IMR-90 (cell line): ENCODE data around the gene KLRC3. TPM values are rescaled to one million over a fixed set of nuclear protein-coding genes. Genes with fewer than 3 reads are reported as not detected.
"Not testable (repeated sequence)": the region's sequence is repeated elsewhere in the genome, so short reads cannot be mapped to it uniquely, and the experiment has no call there.

Experiments
- ATAC-seq: fragments of 200-7000 bp; cut with Tn5 transposase; 2 replicates; pipeline ENCODE4 v1.9.1; 2020; ENCODE audit warnings: low read depth, mild to moderate bottlenecking, moderate library complexity
- BruUV-seq: library from RNA; stranded (reverse); fragments of 400-500 nt; replicated peaks from 2 replicates; lab custom pipeline; 2021; lab: Mats Ljungman, UMichigan
- CTCF ChIA-PET: fragments of 300-600 bp; formaldehyde crosslinking; extraction: SDS; loops from one replicate; lab custom pipeline; 2021; ENCODE audit warnings: antibody characterized with exemption; lab: Yijun Ruan, JAX
- POLR2A ChIA-PET: fragments of 300-600 bp; sonication (Branson Sonifier 250); formaldehyde crosslinking; loops from one replicate; lab custom pipeline; 2022; ENCODE audit warnings: antibody characterized with exemption; ENCODE audit not compliant: unreplicated experiment; lab: Charles Lee
- DNase-seq: peaks from one replicate; pipeline ENCODE4 v3.0.0; 2013
- H2AFZ ChIP-seq: replicated peaks from 2 replicates; pipeline ENCODE3; 2013; ENCODE audit warnings: low read length, mild to moderate bottlenecking; ENCODE audit not compliant: poor library complexity
- H2AK5ac ChIP-seq: 2 replicates; pipeline ENCODE4 v1.6.1; 2013; ENCODE audit warnings: low read depth, low read length, inconsistent platforms
- H2AK9ac ChIP-seq: replicated peaks from 2 replicates; pipeline ENCODE3; 2013; ENCODE audit warnings: mild to moderate bottlenecking, low read depth, low read length, moderate library complexity; ENCODE audit not compliant: poor library complexity
- H2BK120ac ChIP-seq: 2 replicates; pipeline ENCODE4 v1.6.1; 2013; ENCODE audit warnings: low read depth, low read length, inconsistent platforms
- H2BK15ac ChIP-seq: 3 replicates; pipeline ENCODE4 v1.6.1; 2013; ENCODE audit warnings: low read depth, low read length, inconsistent platforms
- H2BK20ac ChIP-seq: 2 replicates; pipeline ENCODE4 v1.6.1; 2013; ENCODE audit warnings: low read depth, mild to moderate bottlenecking, inconsistent platforms, low read length, moderate library complexity
- H2BK5ac ChIP-seq: 2 replicates; pipeline ENCODE4 v1.6.1; 2013; ENCODE audit warnings: mild to moderate bottlenecking, low read depth, low read length, inconsistent platforms; ENCODE audit not compliant: poor library complexity, severe bottlenecking
- H3K14ac ChIP-seq: replicated peaks from 2 replicates; pipeline ENCODE4 v1.6.1; 2013; ENCODE audit warnings: low read depth, low read length, inconsistent platforms
- H3K18ac ChIP-seq: 2 replicates; pipeline ENCODE4 v1.6.1; 2013; ENCODE audit warnings: low read depth, low read length, control low read depth
- H3K23ac ChIP-seq: 2 replicates; pipeline ENCODE4 v1.6.1; 2013; ENCODE audit warnings: low read depth, low read length, inconsistent platforms
- H3K27ac ChIP-seq: 2 replicates; pipeline ENCODE4 v1.5.1; 2013; ENCODE audit warnings: mild to moderate bottlenecking, control low read depth, low read length; ENCODE audit not compliant: insufficient read depth
- H3K27me3 ChIP-seq: 2 replicates; pipeline ENCODE4 v1.6.1; 2013; ENCODE audit warnings: low read length; ENCODE audit not compliant: control insufficient read depth, insufficient read depth
- H3K36me3 ChIP-seq: 2 replicates; pipeline ENCODE4 v1.6.1; 2013; ENCODE audit warnings: low read length, mixed read lengths; ENCODE audit not compliant: control insufficient read depth, insufficient read depth
- H3K4ac ChIP-seq: 2 replicates; pipeline ENCODE4 v1.6.1; 2013; ENCODE audit warnings: low read depth, low read length, inconsistent platforms
- H3K4me1 ChIP-seq: 2 replicates; pipeline ENCODE4 v1.6.1; 2013; ENCODE audit warnings: low read length, mixed read lengths; ENCODE audit not compliant: control insufficient read depth, insufficient read depth
- H3K4me2 ChIP-seq: 2 replicates; pipeline ENCODE4 v1.6.1; 2013; ENCODE audit warnings: low read depth, mild to moderate bottlenecking, control low read depth, low read length, moderate library complexity
- H3K4me3 ChIP-seq: 2 replicates; pipeline ENCODE4 v1.5.1; 2013; ENCODE audit warnings: low read depth, mild to moderate bottlenecking, control low read depth, low read length, moderate library complexity; ENCODE audit not compliant: insufficient read depth
- H3K56ac ChIP-seq: 2 replicates; pipeline ENCODE4 v1.6.1; 2013; ENCODE audit warnings: low read length, inconsistent platforms; ENCODE audit not compliant: insufficient read depth; ENCODE audit errors: extremely low read depth
- H3K79me1 ChIP-seq, 2 experiments: 2 replicates each; pipeline ENCODE4 v1.6.1; 2013; ENCODE audit warnings: low read length in 2 of 2, inconsistent platforms in 1 of 2, low read depth in 1 of 2
- H3K9ac ChIP-seq: 2 replicates; pipeline ENCODE4 v1.6.1; 2013; ENCODE audit warnings: low read depth, low read length, control low read depth
- H3K9me1 ChIP-seq: 2 replicates; pipeline ENCODE4 v1.6.1; 2013; ENCODE audit warnings: low read length, inconsistent platforms; ENCODE audit not compliant: insufficient read depth
- H3K9me3 ChIP-seq: 2 replicates; pipeline ENCODE4 v1.6.1; 2013; ENCODE audit warnings: low read length; ENCODE audit not compliant: control insufficient read depth, insufficient read depth
- H4K20me1 ChIP-seq: 2 replicates; pipeline ENCODE4 v1.6.1; 2013; ENCODE audit warnings: low read length, inconsistent platforms; ENCODE audit not compliant: insufficient read depth
- H4K5ac ChIP-seq: 2 replicates; pipeline ENCODE4 v1.6.1; 2013; ENCODE audit warnings: mild to moderate bottlenecking, low read depth, low read length, control low read depth
- H4K8ac ChIP-seq, 2 experiments: 2 replicates each; pipeline ENCODE4 v1.6.1; 2013; ENCODE audit warnings: low read depth in 2 of 2, low read length in 2 of 2, control low read depth in 1 of 2, inconsistent platforms in 1 of 2
- H4K91ac ChIP-seq: 2 replicates; pipeline ENCODE4 v1.6.1; 2013; ENCODE audit warnings: low read depth, low read length, inconsistent platforms; ENCODE audit not compliant: insufficient read depth
- WGBS, 2 experiments: methylation state at CpG; one replicate each; pipeline versions ENCODE4 v1.1.5 to v1.1.7; 2013; ENCODE audit warnings: missing lambda C conversion rate in 2 of 2; ENCODE audit not compliant: insufficient read length in 1 of 2; ENCODE audit errors: extremely low coverage in 2 of 2; 5-methylcytosine and 5-hydroxymethylcytosine counted together
- dilution Hi-C: fragments of 300-500 bp; cut with HindIII; formaldehyde crosslinking; loops from one replicate; pipeline ENCODE4 v1.14.3; 2018; ENCODE audit warnings: low sequenced_read_pairs; ENCODE audit not compliant: unreplicated experiment
- in situ Hi-C: fragments of 300-500 bp; cut with MboI; formaldehyde crosslinking; loops from 3 replicates; pipeline ENCODE4 v1.14.3; 2019; ENCODE audit warnings: low sequenced_read_pairs, inconsistent platforms, mixed read lengths
- intact Hi-C: fragments of 100-400 bp; cut with micrococcal nuclease; formaldehyde crosslinking; loops from 2 replicates; pipeline ENCODE4 v1.10.0; 2022
- polyA plus RNA-seq, 3 experiments: library from polyadenylated mRNA; depleted of rRNA; stranded (reverse); fragments of >200 nt; gene quantifications; 2 replicates each; pipeline ENCODE4 v1.2.3, GENCODE V29; 2012; ENCODE audit warnings: low replicate concordance in 1 of 3
- total RNA-seq: library from RNA; depleted of rRNA; stranded (reverse); fragments of >200 nt; gene quantifications from 2 replicates; pipeline ENCODE4 v1.2.3, GENCODE V29; 2012

The KLRC3 gene
- total and polyA plus RNA-seq, 2 of the 4 experiments (the other 2 are of a cell fraction): not detected

DNA sequence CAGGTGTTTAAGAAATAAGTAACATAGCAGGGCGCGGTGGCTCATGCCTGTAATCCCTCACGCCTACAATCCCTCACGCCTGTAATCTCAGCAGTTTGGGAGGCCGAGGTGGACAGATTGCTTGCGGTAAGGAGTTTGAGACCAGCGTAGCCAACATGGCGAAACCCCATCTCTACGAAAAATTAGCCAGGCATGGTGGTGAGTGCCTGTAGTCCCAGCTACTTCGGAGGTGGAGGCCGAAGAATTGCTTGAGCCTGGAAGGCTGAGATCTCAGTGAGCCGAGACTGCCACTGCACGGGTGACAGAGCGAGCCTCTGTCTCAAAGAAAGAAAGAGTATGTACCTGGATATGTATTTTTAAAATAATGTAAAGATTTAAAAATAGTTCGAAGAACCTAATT lies 24.2 kb downstream of the KLRC3 start:
- intact Hi-C loops: not testable (repeated sequence)

More for the DNA sequence above, 24.2 kb downstream of the KLRC3 start:
- H3K9me3 ChIP-seq, H3K9me1 ChIP-seq, H2BK120ac ChIP-seq, H3K56ac ChIP-seq, ATAC-seq, H3K4me1 ChIP-seq, DNase-seq, H3K23ac ChIP-seq, POLR2A ChIA-PET, H2BK5ac ChIP-seq, H4K20me1 ChIP-seq, H3K79me1 ChIP-seq, H4K5ac ChIP-seq, CTCF ChIA-PET, in situ Hi-C loops, H3K27me3 ChIP-seq, dilution Hi-C loops, H3K4me2 ChIP-seq, H2AK9ac ChIP-seq, H3K4ac ChIP-seq, H2AFZ ChIP-seq, H4K8ac ChIP-seq, H3K36me3 ChIP-seq, H3K18ac ChIP-seq, H3K14ac ChIP-seq, H2BK15ac ChIP-seq, H3K4me3 ChIP-seq, H3K27ac ChIP-seq, H3K9ac ChIP-seq, H2AK5ac ChIP-seq, H4K91ac ChIP-seq, BruUV-seq, H2BK20ac ChIP-seq: not testable (repeated sequence)
- WGBS, 2 experiments: 88% methylated on average over 5 of the region's 15 CpGs; no CpG with 5 or more reads in 1 of the 2 experiments
